Measurements from ENCODE around the gene CELF4.

The CELF4 gene

DNA sequence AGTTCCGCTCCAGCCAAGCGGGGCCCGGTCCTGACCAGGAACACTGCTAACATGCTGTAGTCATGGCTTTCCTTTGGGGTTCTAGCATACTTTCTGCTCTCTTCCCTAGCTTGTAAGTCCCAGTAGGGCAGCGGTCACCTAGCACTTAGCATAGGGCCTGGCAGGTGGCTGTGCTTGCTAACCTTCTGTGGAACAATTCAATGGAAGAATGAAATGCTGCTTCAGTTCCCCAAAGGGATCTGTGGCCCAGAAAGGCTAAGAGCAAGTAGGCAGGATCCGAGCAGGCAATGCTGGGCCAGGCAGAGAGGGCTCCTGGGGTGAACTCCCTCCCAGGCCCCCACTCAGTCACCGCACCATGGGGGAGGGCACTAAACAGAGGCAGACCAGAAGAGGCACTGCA, 266.8 kb downstream of the CELF4 start:
- no peaks in the 10 kb centered on the region for H3K9me3 ChIP-seq (ENCODE audit: low read depth, low read length)
- DNase-seq (ENCODE audit: low read depth, low spot score): no peak
- no peak overlapping the region for H3K9ac ChIP-seq (ENCODE audit: insufficient read length)
- H3K27ac ChIP-seq: no peak overlapping the region
- no peak overlapping the region for H3K4me3 ChIP-seq
- H3K36me3 ChIP-seq (ENCODE audit: insufficient read depth, low read length): no peaks in the 10 kb centered on the region
- TF ChIP-seq POLR2AphosphoS5 (IDR thresholded peaks at IDR 0.05; ENCODE audit: borderline replicate concordance, low read depth, low read length) (no peak), FOXP2 (optimal IDR thresholded peaks at IDR 0.05; ENCODE audit: control extremely low read depth, extremely low read length, insufficient read depth) (no peak), EZH2 (IDR thresholded peaks at IDR 0.05) (no peak)

GRCh38 chr18:37297106-37297505, 268.5 kb downstream of the CELF4 start:
- no peak overlapping the region for H3K27ac ChIP-seq
- DNase-seq (ENCODE audit: low read depth, low spot score): no peak
- H3K36me3 ChIP-seq (ENCODE audit: insufficient read depth, low read length): no peaks in the 10 kb centered on the region
- H3K4me3 ChIP-seq: no peak overlapping the region
- no peak for TF ChIP-seq FOXP2 (optimal IDR thresholded peaks at IDR 0.05; ENCODE audit: control extremely low read depth, extremely low read length, insufficient read depth)
- no peak for TF ChIP-seq EZH2 (IDR thresholded peaks at IDR 0.05)
- TF ChIP-seq POLR2AphosphoS5 (IDR thresholded peaks at IDR 0.05; ENCODE audit: borderline replicate concordance, low read depth, low read length): no peak
- no peak overlapping the region for H3K9ac ChIP-seq (ENCODE audit: insufficient read length)
- H3K9me3 ChIP-seq (ENCODE audit: low read depth, low read length): no peaks in the 10 kb centered on the region

DNA sequence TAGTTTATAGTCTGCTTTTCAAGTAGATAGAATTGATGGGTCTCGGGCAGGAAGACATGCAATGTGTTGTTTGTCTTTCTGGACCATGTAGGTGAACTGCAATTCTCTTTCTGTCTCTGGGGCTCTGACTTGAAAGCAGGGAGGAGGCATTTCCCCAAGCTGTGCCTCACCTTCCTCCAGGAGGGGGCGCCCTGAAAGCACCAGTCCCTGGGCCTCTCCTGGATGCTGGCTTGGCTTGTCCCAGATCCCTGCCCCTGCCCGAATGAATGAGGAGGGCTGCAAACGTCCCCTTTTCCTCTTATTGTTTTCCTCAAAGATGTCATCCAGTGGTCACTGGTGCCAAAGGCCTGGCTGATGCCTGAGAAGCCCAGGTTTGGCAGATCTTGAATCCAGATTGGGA, 270.6 kb downstream of the CELF4 start:
- Histone ChIP-seq H3K9me3 (ENCODE audit: low read depth, low read length) (no peaks in the 10 kb centered on the region), H3K27ac (no peak overlapping the region), H3K36me3 (ENCODE audit: insufficient read depth, low read length) (no peaks in the 10 kb centered on the region), H3K4me3 (no peak overlapping the region), H3K9ac (ENCODE audit: insufficient read length) (no peak overlapping the region)
- no peak for DNase-seq (ENCODE audit: low read depth, low spot score)
- no peak for TF ChIP-seq EZH2 (IDR thresholded peaks at IDR 0.05)
- no peak for TF ChIP-seq POLR2AphosphoS5 (IDR thresholded peaks at IDR 0.05; ENCODE audit: borderline replicate concordance, low read depth, low read length)
- TF ChIP-seq FOXP2 (optimal IDR thresholded peaks at IDR 0.05; ENCODE audit: control extremely low read depth, extremely low read length, insufficient read depth): no peak

DNA sequence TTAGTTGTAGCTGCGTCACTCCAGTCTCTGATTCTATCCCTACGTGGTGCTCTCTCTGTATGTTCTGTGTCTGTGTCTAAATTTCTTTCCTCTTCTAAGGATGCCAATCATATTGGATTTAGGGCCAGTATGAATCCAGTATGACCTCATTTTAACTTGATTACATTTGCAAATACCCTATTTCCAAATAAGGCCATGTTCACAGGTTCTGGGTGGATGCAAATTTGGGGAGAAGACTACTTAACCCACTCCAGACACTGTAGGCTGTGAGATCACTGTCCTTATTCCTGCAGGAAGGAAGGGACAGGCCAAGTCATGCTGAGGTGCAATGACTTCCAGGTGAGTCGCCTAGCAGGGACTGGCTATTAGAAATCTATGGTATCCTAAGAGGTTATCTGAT, 272.2 kb downstream of the CELF4 start:
- Histone ChIP-seq H3K9ac (ENCODE audit: insufficient read length) (no peak overlapping the region), H3K27ac (no peak overlapping the region), H3K4me3 (no peak overlapping the region), H3K36me3 (ENCODE audit: insufficient read depth, low read length) (no peaks in the 10 kb centered on the region), H3K9me3 (ENCODE audit: low read depth, low read length) (no peaks in the 10 kb centered on the region)
- TF ChIP-seq FOXP2 (optimal IDR thresholded peaks at IDR 0.05; ENCODE audit: control extremely low read depth, extremely low read length, insufficient read depth) (no peak), EZH2 (IDR thresholded peaks at IDR 0.05) (no peak), POLR2AphosphoS5 (IDR thresholded peaks at IDR 0.05; ENCODE audit: borderline replicate concordance, low read depth, low read length) (no peak)
- DNase-seq (ENCODE audit: low read depth, low spot score): no peak

DNA sequence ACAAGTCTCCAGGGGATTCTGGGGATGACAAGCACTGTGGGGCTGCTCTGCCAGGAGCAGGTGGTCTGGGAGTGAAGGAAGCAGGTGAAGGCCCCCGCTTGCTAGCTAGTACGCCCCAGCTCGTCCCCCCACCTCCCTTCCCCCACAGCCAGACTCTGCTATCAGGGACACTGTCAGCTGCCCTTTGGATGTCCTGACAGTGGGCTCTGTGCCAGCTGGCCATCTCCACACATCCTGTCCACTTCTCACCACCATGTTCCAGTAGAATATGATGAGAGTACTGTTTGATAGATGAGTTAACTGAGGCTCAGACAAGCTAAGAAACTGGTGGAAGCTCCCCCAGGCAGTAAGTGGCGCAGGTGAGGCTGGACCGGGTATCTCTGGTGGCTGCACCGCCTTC, 276.2 kb downstream of the CELF4 start:
- TF ChIP-seq POLR2AphosphoS5 (IDR thresholded peaks at IDR 0.05; ENCODE audit: borderline replicate concordance, low read depth, low read length) (no peak), FOXP2 (optimal IDR thresholded peaks at IDR 0.05; ENCODE audit: control extremely low read depth, extremely low read length, insufficient read depth) (no peak), EZH2 (IDR thresholded peaks at IDR 0.05) (no peak)
- DNase-seq (ENCODE audit: low read depth, low spot score): no peak
- Histone ChIP-seq H3K27ac (no peak overlapping the region), H3K9me3 (ENCODE audit: low read depth, low read length) (no peaks in the 10 kb centered on the region), H3K36me3 (ENCODE audit: insufficient read depth, low read length) (no peaks in the 10 kb centered on the region), H3K4me3 (no peak overlapping the region), H3K9ac (ENCODE audit: insufficient read length) (no peak overlapping the region)

- no peak for TF ChIP-seq POLR2AphosphoS5 (IDR thresholded peaks at IDR 0.05; ENCODE audit: borderline replicate concordance, low read depth, low read length)
- TF ChIP-seq EZH2 (IDR thresholded peaks at IDR 0.05): no peak
- no peak for TF ChIP-seq FOXP2 (optimal IDR thresholded peaks at IDR 0.05; ENCODE audit: control extremely low read depth, extremely low read length, insufficient read depth)
Observed at GRCh38 chr18:37287601-37288000, 278.0 kb downstream of the CELF4 start.

DNA sequence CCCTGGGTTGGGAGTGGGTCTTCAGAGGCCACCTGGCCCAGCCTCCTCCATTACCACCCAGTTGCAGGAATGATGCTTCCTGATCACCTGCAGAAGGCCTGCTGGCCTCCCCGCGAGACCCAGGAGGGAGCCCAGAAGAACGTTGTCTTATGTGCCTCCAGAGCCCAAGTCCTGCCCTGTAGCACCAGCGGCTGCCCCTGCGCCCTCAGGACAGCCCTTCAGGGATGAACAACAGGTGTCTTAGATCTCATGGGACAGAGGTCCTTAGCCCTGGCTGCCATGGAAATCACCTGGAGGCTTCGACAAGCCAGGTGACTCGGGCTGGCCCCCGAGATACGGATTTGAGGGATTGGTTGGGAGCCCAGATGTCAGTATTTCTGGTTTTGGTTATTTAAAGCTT, 278.8 kb downstream of the CELF4 start:
- Histone ChIP-seq H3K27ac (no peak overlapping the region), H3K9ac (ENCODE audit: insufficient read length) (no peak overlapping the region), H3K4me3 (no peak overlapping the region), H3K36me3 (ENCODE audit: insufficient read depth, low read length) (no peaks in the 10 kb centered on the region), H3K9me3 (ENCODE audit: low read depth, low read length) (no peaks in the 10 kb centered on the region)
- no peak for TF ChIP-seq POLR2AphosphoS5 (IDR thresholded peaks at IDR 0.05; ENCODE audit: borderline replicate concordance, low read depth, low read length)
- no peak for TF ChIP-seq EZH2 (IDR thresholded peaks at IDR 0.05)
- no peak for TF ChIP-seq FOXP2 (optimal IDR thresholded peaks at IDR 0.05; ENCODE audit: control extremely low read depth, extremely low read length, insufficient read depth)
- DNase-seq (ENCODE audit: low read depth, low spot score): no peak

More at GRCh38 chr18:37287601-37288000, 278.0 kb downstream of the CELF4 start:
- H3K27ac ChIP-seq: no peak overlapping the region
- DNase-seq (ENCODE audit: low read depth, low spot score): no peak
- no peak overlapping the region for H3K4me3 ChIP-seq
- no peak overlapping the region for H3K9ac ChIP-seq (ENCODE audit: insufficient read length)
- no peaks in the 10 kb centered on the region for H3K9me3 ChIP-seq (ENCODE audit: low read depth, low read length)
- no peaks in the 10 kb centered on the region for H3K36me3 ChIP-seq (ENCODE audit: insufficient read depth, low read length)

- no peaks in the 10 kb centered on the region for H3K9me3 ChIP-seq (ENCODE audit: low read depth, low read length)
- TF ChIP-seq FOXP2 (optimal IDR thresholded peaks at IDR 0.05; ENCODE audit: control extremely low read depth, extremely low read length, insufficient read depth): no peak
- no peaks in the 10 kb centered on the region for H3K36me3 ChIP-seq (ENCODE audit: insufficient read depth, low read length)
- DNase-seq (ENCODE audit: low read depth, low spot score): no peak
- H3K4me3 ChIP-seq: no peak overlapping the region
- H3K9ac ChIP-seq (ENCODE audit: insufficient read length): no peak overlapping the region
- no peak overlapping the region for H3K27ac ChIP-seq
Observed at GRCh38 chr18:37285825-37286224, 279.8 kb downstream of the CELF4 start.

- H3K4me3 ChIP-seq: no peak overlapping the region
- TF ChIP-seq EZH2 (IDR thresholded peaks at IDR 0.05): no peak
- no peak for TF ChIP-seq FOXP2 (optimal IDR thresholded peaks at IDR 0.05; ENCODE audit: control extremely low read depth, extremely low read length, insufficient read depth)
- TF ChIP-seq POLR2AphosphoS5 (IDR thresholded peaks at IDR 0.05; ENCODE audit: borderline replicate concordance, low read depth, low read length): no peak
- no peaks in the 10 kb centered on the region for H3K9me3 ChIP-seq (ENCODE audit: low read depth, low read length)
- H3K36me3 ChIP-seq (ENCODE audit: insufficient read depth, low read length): no peaks in the 10 kb centered on the region
- no peak for DNase-seq (ENCODE audit: low read depth, low spot score)
- no peak overlapping the region for H3K27ac ChIP-seq
- no peak overlapping the region for H3K9ac ChIP-seq (ENCODE audit: insufficient read length)
Observed at GRCh38 chr18:37284260-37284659, 281.3 kb downstream of the CELF4 start.

Data from SK-N-MC (cell line).